Adipose tissue (tissue), 3 donors: Measurements from ENCODE around the gene RBMS2. TPM values are rescaled to one million over a fixed set of nuclear protein-coding genes. Genes with fewer than 3 reads are reported as not detected.

ENCODE experiments used
- H3K27ac ChIP-seq: one replicate; pipeline ENCODE4 v1.5.1; 2013; ENCODE audit warnings: low read depth, low read length
- WGBS, 3 donors: extraction: QIAGEN DNeasy Blood & Tissue Kit; methylation state at CpG; one replicate each; pipeline ENCODE4 v1.1.7; 2013; 5-methylcytosine and 5-hydroxymethylcytosine counted together
- polyA plus RNA-seq, 3 donors: library from polyadenylated mRNA; stranded (reverse); fragments of 200-250 nt; gene quantifications; one replicate each; pipeline ENCODE4 v1.2.3, GENCODE V29; 2013
- donor health status: healthy with polysubstance abuse.
- donor health status: Bipolar disorder and iron deficiency.
- donor health status: healthy.

Gene RBMS2
- polyA plus RNA-seq, 3 donors: 3.3 to 24.4 (median 12.6) TPM

GRCh38 chr12:56636675-56637540, 115.3 kb downstream of the RBMS2 start:
- peak overlapping the region; percentile 52 for H3K27ac ChIP-seq
- 3% methylated on average over 12 of the region's 12 CpGs for WGBS, 3 donors

- 55 to 63% (median 59%) methylated on average over 2 of the region's 2 CpGs for WGBS, 3 donors
- H3K27ac ChIP-seq: no peak overlapping the region
These were observed 116.0 kb downstream of the RBMS2 start for GRCh38 chr12:56637621-56638020.

GRCh38 chr12:56641219-56641618, 119.6 kb downstream of the RBMS2 start:
- 75 to 83% (median 83%) methylated on average over 6 of the region's 6 CpGs for WGBS, 3 donors
- no peak overlapping the region for H3K27ac ChIP-seq

- H3K27ac ChIP-seq: no peak overlapping the region
These were observed 123.0 kb downstream of the RBMS2 start for GRCh38 chr12:56644654-56645053.

GRCh38 chr12:56645201-56645716, 123.6 kb downstream of the RBMS2 start:
- H3K27ac ChIP-seq: no peak overlapping the region
- WGBS, 3 donors: 0 to 1% (median 0%) methylated on average over 29 of the region's 29 CpGs

More at GRCh38 chr12:56644654-56645053, 123.0 kb downstream of the RBMS2 start:
- 31 to 47% (median 34%) methylated on average over 4 of the region's 4 CpGs for WGBS, 3 donors

Other genes starting within 250 kb of the RBMS2 start
- gene CS, start 221.5 kb upstream of the RBMS2 start, polyA plus RNA-seq: 100 to 1,000 TPM in 1 of 3 donors, 10 to 100 TPM in 2; 82.8 to 289 (median 83.0) TPM
- 10 to 100 TPM; 86.3 to 99.0 (median 95.9) TPM for gene CNPY2, start 205.8 kb upstream of the RBMS2 start, polyA plus RNA-seq
- gene PAN2, start 187.8 kb upstream of the RBMS2 start, polyA plus RNA-seq: 10 to 100 TPM; 16.8 to 33.7 (median 29.8) TPM
- gene IL23A, start 182.9 kb upstream of the RBMS2 start, polyA plus RNA-seq: 1 to 10 TPM in 1 of 3 donors, under 1 TPM in 1, not detected in 1; 0.62 to 3.1 TPM
- gene STAT2, start 161.7 kb upstream of the RBMS2 start, polyA plus RNA-seq: 10 to 100 TPM; 32.5 to 58.4 (median 56.5) TPM
- under 1 TPM in 1 of 3 donors, not detected in 2; 0.03 TPM for gene APOF, start 159.0 kb upstream of the RBMS2 start, polyA plus RNA-seq
- 1 to 10 TPM; 3.9 to 5.0 (median 4.7) TPM for gene TIMELESS, start 72.4 kb upstream of the RBMS2 start, polyA plus RNA-seq
- gene MIP, start 67.2 kb upstream of the RBMS2 start, polyA plus RNA-seq: under 1 TPM in 1 of 3 donors, not detected in 2; 0.16 TPM
- gene SPRYD4, start 53.2 kb upstream of the RBMS2 start, polyA plus RNA-seq: 1 to 10 TPM; 2.0 to 2.5 (median 2.3) TPM
- 10 to 100 TPM in 1 of 3 donors, under 1 TPM in 2; 0.34 to 61.5 (median 0.71) TPM for gene GLS2, start 33.7 kb upstream of the RBMS2 start, polyA plus RNA-seq
- gene BAZ2A, start 108.5 kb downstream of the RBMS2 start, polyA plus RNA-seq: 10 to 100 TPM; 18.9 to 56.0 (median 29.3) TPM
- 100 to 1,000 TPM; 365 to 916 (median 482) TPM for gene ATP5F1B, start 124.2 kb downstream of the RBMS2 start, polyA plus RNA-seq
- gene PTGES3, start 166.5 kb downstream of the RBMS2 start, polyA plus RNA-seq: 100 to 1,000 TPM in 1 of 3 donors, 10 to 100 TPM in 2; 70.2 to 165 (median 99.6) TPM
- 1,000 to 10,000 TPM; 1,057 to 2,520 (median 1,609) TPM for gene NACA, start 203.5 kb downstream of the RBMS2 start, polyA plus RNA-seq
- gene PRIM1, start 230.5 kb downstream of the RBMS2 start, polyA plus RNA-seq: 1 to 10 TPM; 3.3 to 5.8 (median 5.1) TPM
- gene HSD17B6, start 241.5 kb downstream of the RBMS2 start, polyA plus RNA-seq: 1 to 10 TPM in 2 of 3 donors, under 1 TPM in 1; 0.13 to 1.8 (median 1.3) TPM